Liver (tissue), 9 donors: Measurements from ENCODE around the gene GMPS. TPM values are rescaled to one million over a fixed set of nuclear protein-coding genes. Genes with fewer than 3 reads are reported as not detected.

Experiments used
- DNase-seq: peaks from one replicate; pipeline ENCODE4 v3.0.0-alpha.2; 2017; ENCODE audit warnings: low spot score
- H3K27ac ChIP-seq, 2 donors: one replicate each; pipeline ENCODE4 v1.7.0; 2013; ENCODE audit warnings: inconsistent platforms in 2 of 2, low read length in 2 of 2, control low read depth in 1 of 2, low read depth in 1 of 2, mild to moderate bottlenecking in 1 of 2
- H3K27me3 ChIP-seq, 4 donors: one replicate each; pipeline versions ENCODE4 v1.6.1 to v1.7.0; 2013; ENCODE audit warnings: low read length in 3 of 4, inconsistent platforms in 1 of 4, mild to moderate bottlenecking in 1 of 4, moderate library complexity in 1 of 4; ENCODE audit not compliant: control insufficient read depth in 4 of 4, insufficient read depth in 4 of 4
- H3K36me3 ChIP-seq, 4 donors: one replicate each; pipeline versions ENCODE4 v1.6.1 to v1.7.0; 2013; ENCODE audit warnings: low read length in 3 of 4, mild to moderate bottlenecking in 3 of 4, low read depth in 1 of 4, moderate library complexity in 1 of 4; ENCODE audit not compliant: control insufficient read depth in 4 of 4, insufficient read depth in 3 of 4
- H3K4me1 ChIP-seq, 4 donors: one replicate each; pipeline versions ENCODE4 v1.6.1 to v1.7.0; 2013; ENCODE audit warnings: low read length in 3 of 4, mild to moderate bottlenecking in 3 of 4, moderate library complexity in 1 of 4; ENCODE audit not compliant: control insufficient read depth in 4 of 4, insufficient read depth in 4 of 4
- H3K4me3 ChIP-seq, 3 donors: one replicate each; pipeline versions ENCODE4 v1.6.1 to v1.7.0; 2013; ENCODE audit warnings: low read length in 3 of 3, control low read depth in 1 of 3, low read depth in 1 of 3, mild to moderate bottlenecking in 1 of 3
- H3K9ac ChIP-seq, 2 donors: one replicate each; pipeline ENCODE4 v1.7.0; 2013; ENCODE audit warnings: low read length in 2 of 2, mild to moderate bottlenecking in 2 of 2, moderate library complexity in 2 of 2, control low read depth in 1 of 2, low read depth in 1 of 2
- H3K9me3 ChIP-seq, 4 donors: one replicate each; pipeline versions ENCODE4 v1.6.1 to v1.7.0; 2013; ENCODE audit warnings: low read length in 3 of 4; ENCODE audit not compliant: control insufficient read depth in 4 of 4
- EGR1 ChIP-seq, 2 donors: IDR thresholded peaks; 2 replicates each; pipeline ENCODE4 v1.6.1; 2016 to 2018; ENCODE audit warnings: antibody characterized with exemption in 2 of 2, low read depth in 2 of 2
- FOXA1 ChIP-seq: IDR thresholded peaks from 2 replicates; pipeline ENCODE4 v1.6.1; 2016; ENCODE audit warnings: antibody characterized with exemption
- FOXA2 ChIP-seq: IDR thresholded peaks from 2 replicates; pipeline ENCODE4 v1.6.1; 2016; ENCODE audit warnings: antibody characterized with exemption
- GABPA ChIP-seq, 2 donors: IDR thresholded peaks in 1 of 2; conservative IDR thresholded peaks in 1 of 2; 2 replicates each; pipeline ENCODE4 v1.6.1; 2016; ENCODE audit warnings: antibody characterized with exemption in 2 of 2, mild to moderate bottlenecking in 1 of 2, moderate library complexity in 1 of 2
- HNF4A ChIP-seq, 2 donors: conservative IDR thresholded peaks; 2 replicates each; pipeline ENCODE4 v1.6.1; 2016; ENCODE audit warnings: antibody characterized with exemption in 2 of 2, mild to moderate bottlenecking in 2 of 2
- HNF4G ChIP-seq: IDR thresholded peaks from 2 replicates; pipeline ENCODE4 v1.6.1; 2016; ENCODE audit warnings: antibody characterized with exemption
- JUND ChIP-seq, 2 donors: IDR thresholded peaks; 2 replicates each; pipeline ENCODE4 v1.6.1; 2016; ENCODE audit warnings: antibody characterized with exemption in 2 of 2
- NR2F2 ChIP-seq: IDR thresholded peaks from 2 replicates; pipeline ENCODE4 v1.6.1; 2016; ENCODE audit warnings: antibody characterized with exemption
- RAD21 ChIP-seq, 2 donors: IDR thresholded peaks; 2 replicates each; pipeline ENCODE4 v1.6.1; 2016; ENCODE audit warnings: antibody characterized with exemption in 2 of 2, mild to moderate bottlenecking in 2 of 2
- RXRA ChIP-seq, 2 donors: IDR thresholded peaks; 2 replicates each; pipeline ENCODE4 v1.6.1; 2017 to 2018; ENCODE audit warnings: antibody characterized with exemption in 2 of 2, mild to moderate bottlenecking in 1 of 2
- SP1 ChIP-seq: IDR thresholded peaks from 2 replicates; pipeline ENCODE4 v1.6.1; 2018; ENCODE audit warnings: antibody characterized with exemption, mild to moderate bottlenecking
- TAF1 ChIP-seq: conservative IDR thresholded peaks from 2 replicates; pipeline ENCODE4 v1.6.1; 2016; ENCODE audit warnings: antibody characterized with exemption, mild to moderate bottlenecking
- YY1 ChIP-seq: IDR thresholded peaks from 2 replicates; pipeline ENCODE4 v1.6.1; 2016; ENCODE audit warnings: antibody characterized with exemption, mild to moderate bottlenecking
- WGBS: extraction: QIAGEN DNeasy Blood & Tissue Kit; methylation state at CpG from one replicate; pipeline ENCODE4 v1.1.7; 2013; 5-methylcytosine and 5-hydroxymethylcytosine counted together
- polyA plus RNA-seq, 2 donors: library from polyadenylated mRNA; stranded (reverse) in 1 of 2; unstranded in 1 of 2; fragments of 200-250 nt in 1 of 2; fragments of >200 nt in 1 of 2; fragmentation: Nextera tagmentation in 1 of 2; extraction: Ambion mirVana in 1 of 2; gene quantifications; one replicate each; pipeline versions ENCODE4 v1.2.1 to v1.2.3, GENCODE V29; 2013 to 2015
- total RNA-seq, 2 donors: library from RNA; depleted of rRNA; stranded (reverse); fragments of >200 nt; gene quantifications; one replicate each; pipeline ENCODE4 v1.2.3, GENCODE V29; 2014
- TF ChIP-seq, protein P1 (sequence below): IDR thresholded peaks from 2 replicates; pipeline ENCODE4 v1.6.1; 2016; ENCODE audit warnings: antibody characterized with exemption
- TF ChIP-seq, protein P2 (sequence below): IDR thresholded peaks from 2 replicates; pipeline ENCODE4 v1.6.1; 2016; ENCODE audit warnings: antibody characterized with exemption
- TF ChIP-seq, protein P3 (sequence below): IDR thresholded peaks from 2 replicates; pipeline ENCODE4 v1.6.1; 2016; ENCODE audit warnings: antibody characterized with exemption
- TF ChIP-seq, protein P4 (sequence below): fragments of 150-350 bp; IDR thresholded peaks from 2 replicates; pipeline ENCODE4 v1.5.1; 2017; ENCODE audit warnings: improper control_type of control experiment, low read depth, low read length; ENCODE audit not compliant: missing input control
- TF ChIP-seq, protein P5 (sequence below): IDR thresholded peaks from 2 replicates; pipeline ENCODE4 v1.6.1; 2016; ENCODE audit warnings: antibody characterized with exemption, mild to moderate bottlenecking
- donor health status: healthy.
- donor health status: healthy.
- donor health status: healthy.
- donor health status: healthy.
- donor health status: healthy.

The GMPS gene
- total and polyA plus RNA-seq, 4 donors = 10.8 to 16.1 (median 14.8) TPM

DNA sequence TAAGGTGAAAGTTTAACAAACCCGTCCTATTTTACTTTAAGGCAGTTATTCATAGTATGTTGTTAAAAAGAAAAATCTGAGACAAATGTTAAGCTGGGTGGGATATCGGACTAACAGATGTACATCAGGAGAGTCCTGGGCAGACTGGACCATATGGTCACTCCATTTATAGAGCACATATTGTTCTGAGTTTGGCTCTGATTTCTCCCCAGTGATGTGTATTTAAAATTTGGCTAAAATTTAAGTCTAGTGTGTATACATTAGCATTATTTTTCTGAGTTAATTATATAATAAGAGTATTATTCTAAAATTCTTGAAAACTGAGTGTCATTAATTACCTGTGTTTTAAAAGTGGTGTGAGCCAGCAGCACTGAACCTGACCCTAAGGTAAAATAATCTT, 6.1 kb downstream of the GMPS start:
- no peak overlapping the region for H3K27ac ChIP-seq
- H3K9me3 ChIP-seq = no peaks in the 10 kb centered on the region
- peaks cover 3 to 13% (median 9%) of the 10 kb centered on the region in 4 donors for H3K4me1 ChIP-seq
- no peaks in the 10 kb centered on the region for H3K36me3 ChIP-seq
- no peaks in the 10 kb centered on the region for H3K27me3 ChIP-seq
- 91% methylated on average over 2 of the region's 2 CpGs for WGBS
- TF ChIP-seq TAF1 = no peak
- TF ChIP-seq, protein P1, sequence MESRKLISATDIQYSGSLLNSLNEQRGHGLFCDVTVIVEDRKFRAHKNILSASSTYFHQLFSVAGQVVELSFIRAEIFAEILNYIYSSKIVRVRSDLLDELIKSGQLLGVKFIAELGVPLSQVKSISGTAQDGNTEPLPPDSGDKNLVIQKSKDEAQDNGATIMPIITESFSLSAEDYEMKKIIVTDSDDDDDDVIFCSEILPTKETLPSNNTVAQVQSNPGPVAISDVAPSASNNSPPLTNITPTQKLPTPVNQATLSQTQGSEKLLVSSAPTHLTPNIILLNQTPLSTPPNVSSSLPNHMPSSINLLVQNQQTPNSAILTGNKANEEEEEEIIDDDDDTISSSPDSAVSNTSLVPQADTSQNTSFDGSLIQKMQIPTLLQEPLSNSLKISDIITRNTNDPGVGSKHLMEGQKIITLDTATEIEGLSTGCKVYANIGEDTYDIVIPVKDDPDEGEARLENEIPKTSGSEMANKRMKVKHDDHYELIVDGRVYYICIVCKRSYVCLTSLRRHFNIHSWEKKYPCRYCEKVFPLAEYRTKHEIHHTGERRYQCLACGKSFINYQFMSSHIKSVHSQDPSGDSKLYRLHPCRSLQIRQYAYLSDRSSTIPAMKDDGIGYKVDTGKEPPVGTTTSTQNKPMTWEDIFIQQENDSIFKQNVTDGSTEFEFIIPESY = no peak
- no peak for TF ChIP-seq FOXA2
- no peak overlapping the region for H3K9ac ChIP-seq
- DNase-seq = no peak
- H3K4me3 ChIP-seq = no peak overlapping the region

DNA sequence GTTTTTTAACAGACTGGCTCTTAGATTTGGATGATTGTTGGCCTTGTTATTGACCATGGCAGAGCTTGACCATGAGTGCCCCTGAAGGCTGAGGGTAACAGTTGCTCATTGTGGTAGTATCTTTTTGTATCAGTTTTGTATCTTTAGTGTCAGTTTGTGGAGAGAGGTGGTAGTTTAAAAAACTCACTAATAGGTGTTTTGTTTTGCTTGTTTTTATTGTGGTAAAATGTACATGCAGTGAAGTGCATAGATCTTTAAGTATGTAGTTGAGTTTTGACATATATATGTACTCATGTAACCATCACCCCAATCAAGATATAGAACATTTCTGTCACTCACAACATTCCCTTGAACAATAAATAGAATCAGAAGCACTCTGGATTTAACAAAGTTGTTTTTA, 9.8 kb downstream of the GMPS start:
- no peak for TF ChIP-seq RAD21 (IDR thresholded peaks at IDR 0.05)
- TF ChIP-seq, protein P2, sequence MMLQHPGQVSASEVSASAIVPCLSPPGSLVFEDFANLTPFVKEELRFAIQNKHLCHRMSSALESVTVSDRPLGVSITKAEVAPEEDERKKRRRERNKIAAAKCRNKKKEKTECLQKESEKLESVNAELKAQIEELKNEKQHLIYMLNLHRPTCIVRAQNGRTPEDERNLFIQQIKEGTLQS = no peak
- TF ChIP-seq NR2F2 = no peak
- DNase-seq = no peak
- Histone ChIP-seq H3K27ac (no peak overlapping the region), H3K9me3 (no peaks in the 10 kb centered on the region), H3K9ac (no peak overlapping the region), H3K4me3 (no peak overlapping the region), H3K36me3 (no peaks in the 10 kb centered on the region), H3K27me3 (no peaks in the 10 kb centered on the region), H3K4me1 (peaks cover 0 to 2% (median 0%) of the 10 kb centered on the region in 4 donors)

DNA sequence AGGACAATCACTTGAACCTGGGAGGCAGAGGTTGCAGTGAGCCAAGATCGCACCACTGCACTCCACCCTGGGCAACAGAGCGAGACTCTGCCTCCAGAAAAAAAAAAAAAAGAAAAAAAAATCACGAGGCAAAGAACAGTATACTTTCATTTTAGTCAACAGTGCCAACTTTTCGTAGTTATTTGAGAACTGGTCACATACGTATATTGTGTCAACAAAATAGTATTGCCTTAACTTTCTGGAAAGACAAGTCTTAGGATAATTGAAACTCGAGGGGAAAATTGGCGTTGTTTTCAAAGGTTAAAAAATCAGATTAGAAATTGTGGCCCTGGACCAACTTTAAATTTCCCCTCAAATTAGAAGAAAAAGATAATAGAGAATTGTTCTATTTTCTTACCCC, 13.8 kb downstream of the GMPS start:
- no peak overlapping the region for H3K9ac ChIP-seq
- peaks cover 0 to 2% (median 0%) of the 10 kb centered on the region in 4 donors for H3K4me1 ChIP-seq
- H3K27ac ChIP-seq = no peak overlapping the region
- H3K9me3 ChIP-seq = no peaks in the 10 kb centered on the region
- no peaks in the 10 kb centered on the region for H3K27me3 ChIP-seq
- WGBS = 89% methylated on average over 7 of the region's 7 CpGs
- H3K36me3 ChIP-seq = no peaks in the 10 kb centered on the region
- TF ChIP-seq, protein P1 = no peak
- TF ChIP-seq RAD21 (IDR thresholded peaks at IDR 0.05) = no peak
- no peak for TF ChIP-seq FOXA1
- TF ChIP-seq, protein P3, sequence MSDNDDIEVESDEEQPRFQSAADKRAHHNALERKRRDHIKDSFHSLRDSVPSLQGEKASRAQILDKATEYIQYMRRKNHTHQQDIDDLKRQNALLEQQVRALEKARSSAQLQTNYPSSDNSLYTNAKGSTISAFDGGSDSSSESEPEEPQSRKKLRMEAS = no peak
- no peak for TF ChIP-seq FOXA2
- TF ChIP-seq, protein P2 = no peak
- TF ChIP-seq HNF4G = no peak
- no peak for TF ChIP-seq JUND (IDR thresholded peaks at IDR 0.05)
- TF ChIP-seq, protein P4, sequence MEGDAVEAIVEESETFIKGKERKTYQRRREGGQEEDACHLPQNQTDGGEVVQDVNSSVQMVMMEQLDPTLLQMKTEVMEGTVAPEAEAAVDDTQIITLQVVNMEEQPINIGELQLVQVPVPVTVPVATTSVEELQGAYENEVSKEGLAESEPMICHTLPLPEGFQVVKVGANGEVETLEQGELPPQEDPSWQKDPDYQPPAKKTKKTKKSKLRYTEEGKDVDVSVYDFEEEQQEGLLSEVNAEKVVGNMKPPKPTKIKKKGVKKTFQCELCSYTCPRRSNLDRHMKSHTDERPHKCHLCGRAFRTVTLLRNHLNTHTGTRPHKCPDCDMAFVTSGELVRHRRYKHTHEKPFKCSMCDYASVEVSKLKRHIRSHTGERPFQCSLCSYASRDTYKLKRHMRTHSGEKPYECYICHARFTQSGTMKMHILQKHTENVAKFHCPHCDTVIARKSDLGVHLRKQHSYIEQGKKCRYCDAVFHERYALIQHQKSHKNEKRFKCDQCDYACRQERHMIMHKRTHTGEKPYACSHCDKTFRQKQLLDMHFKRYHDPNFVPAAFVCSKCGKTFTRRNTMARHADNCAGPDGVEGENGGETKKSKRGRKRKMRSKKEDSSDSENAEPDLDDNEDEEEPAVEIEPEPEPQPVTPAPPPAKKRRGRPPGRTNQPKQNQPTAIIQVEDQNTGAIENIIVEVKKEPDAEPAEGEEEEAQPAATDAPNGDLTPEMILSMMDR = no peak
- no peak for TF ChIP-seq YY1
- TF ChIP-seq, protein P5, sequence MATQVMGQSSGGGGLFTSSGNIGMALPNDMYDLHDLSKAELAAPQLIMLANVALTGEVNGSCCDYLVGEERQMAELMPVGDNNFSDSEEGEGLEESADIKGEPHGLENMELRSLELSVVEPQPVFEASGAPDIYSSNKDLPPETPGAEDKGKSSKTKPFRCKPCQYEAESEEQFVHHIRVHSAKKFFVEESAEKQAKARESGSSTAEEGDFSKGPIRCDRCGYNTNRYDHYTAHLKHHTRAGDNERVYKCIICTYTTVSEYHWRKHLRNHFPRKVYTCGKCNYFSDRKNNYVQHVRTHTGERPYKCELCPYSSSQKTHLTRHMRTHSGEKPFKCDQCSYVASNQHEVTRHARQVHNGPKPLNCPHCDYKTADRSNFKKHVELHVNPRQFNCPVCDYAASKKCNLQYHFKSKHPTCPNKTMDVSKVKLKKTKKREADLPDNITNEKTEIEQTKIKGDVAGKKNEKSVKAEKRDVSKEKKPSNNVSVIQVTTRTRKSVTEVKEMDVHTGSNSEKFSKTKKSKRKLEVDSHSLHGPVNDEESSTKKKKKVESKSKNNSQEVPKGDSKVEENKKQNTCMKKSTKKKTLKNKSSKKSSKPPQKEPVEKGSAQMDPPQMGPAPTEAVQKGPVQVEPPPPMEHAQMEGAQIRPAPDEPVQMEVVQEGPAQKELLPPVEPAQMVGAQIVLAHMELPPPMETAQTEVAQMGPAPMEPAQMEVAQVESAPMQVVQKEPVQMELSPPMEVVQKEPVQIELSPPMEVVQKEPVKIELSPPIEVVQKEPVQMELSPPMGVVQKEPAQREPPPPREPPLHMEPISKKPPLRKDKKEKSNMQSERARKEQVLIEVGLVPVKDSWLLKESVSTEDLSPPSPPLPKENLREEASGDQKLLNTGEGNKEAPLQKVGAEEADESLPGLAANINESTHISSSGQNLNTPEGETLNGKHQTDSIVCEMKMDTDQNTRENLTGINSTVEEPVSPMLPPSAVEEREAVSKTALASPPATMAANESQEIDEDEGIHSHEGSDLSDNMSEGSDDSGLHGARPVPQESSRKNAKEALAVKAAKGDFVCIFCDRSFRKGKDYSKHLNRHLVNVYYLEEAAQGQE = no peak
- no peak for TF ChIP-seq RXRA (IDR thresholded peaks at IDR 0.05)
- no peak for TF ChIP-seq EGR1 (IDR thresholded peaks at IDR 0.05; ENCODE audit: low read depth in 2 of 2)
- no peak for TF ChIP-seq HNF4A (conservative IDR thresholded peaks at IDR 0.05)
- no peak for TF ChIP-seq GABPA (IDR thresholded peaks at IDR 0.05 in 1 of 2, conservative IDR thresholded peaks at IDR 0.05 in 1 of 2)
- TF ChIP-seq TAF1 = no peak
- no peak for TF ChIP-seq SP1
- TF ChIP-seq NR2F2 = no peak
- no peak overlapping the region for H3K4me3 ChIP-seq
- no peak for DNase-seq
